RWPE2 (cell line): ENCODE data around the gene SAP30BP.

Experiments used
- ATAC-seq: fragments of 200-7000 bp; cut with Tn5 transposase; 3 replicates; pipeline ENCODE4 v1.9.1; 2021; ENCODE audit warnings: low read depth
- DNase-seq: peaks from one replicate; pipeline ENCODE4 v3.0.0-alpha.2; 2020; ENCODE audit warnings: low spot score
- H3K27ac ChIP-seq: fragments of 450-650 bp; 2 replicates; pipeline ENCODE4 v1.5.1; 2017; ENCODE audit warnings: mild to moderate bottlenecking; ENCODE audit not compliant: poor library complexity, severe bottlenecking
- H3K27me3 ChIP-seq: fragments of 250-450 bp; sonication (Bioruptor Pico); 2 replicates; pipeline ENCODE4 v1.5.1; 2021; ENCODE audit warnings: mild to moderate bottlenecking, moderate library complexity; ENCODE audit not compliant: insufficient read depth, poor library complexity, severe bottlenecking
- H3K36me3 ChIP-seq: fragments of 250-450 bp; sonication (Bioruptor Pico); 2 replicates; pipeline ENCODE4 v1.5.1; 2020; ENCODE audit warnings: low read depth, mild to moderate bottlenecking, moderate library complexity
- H3K4me1 ChIP-seq: fragments of 250-450 bp; sonication (Bioruptor Pico); 2 replicates; pipeline ENCODE4 v1.5.1; 2021; ENCODE audit warnings: mild to moderate bottlenecking, moderate library complexity; ENCODE audit not compliant: insufficient read depth, poor library complexity, severe bottlenecking
- H3K4me3 ChIP-seq: fragments of 250-450 bp; sonication (Bioruptor Pico); 2 replicates; pipeline ENCODE4 v1.5.1; 2021; ENCODE audit warnings: mild to moderate bottlenecking, moderate library complexity; ENCODE audit not compliant: severe bottlenecking
- H3K9me3 ChIP-seq: fragments of 250-450 bp; sonication (Bioruptor Pico); 2 replicates; pipeline ENCODE4 v1.5.1; 2021; ENCODE audit warnings: mild to moderate bottlenecking, moderate library complexity; ENCODE audit not compliant: severe bottlenecking
- TF ChIP-seq, protein P1 (sequence below): fragments of 450-650 bp; IDR thresholded peaks from one replicate; pipeline ENCODE4 v1.5.1; 2017; ENCODE audit warnings: mild to moderate bottlenecking, moderate library complexity; ENCODE audit not compliant: poor library complexity, severe bottlenecking

SAP30BP gene

DNA sequence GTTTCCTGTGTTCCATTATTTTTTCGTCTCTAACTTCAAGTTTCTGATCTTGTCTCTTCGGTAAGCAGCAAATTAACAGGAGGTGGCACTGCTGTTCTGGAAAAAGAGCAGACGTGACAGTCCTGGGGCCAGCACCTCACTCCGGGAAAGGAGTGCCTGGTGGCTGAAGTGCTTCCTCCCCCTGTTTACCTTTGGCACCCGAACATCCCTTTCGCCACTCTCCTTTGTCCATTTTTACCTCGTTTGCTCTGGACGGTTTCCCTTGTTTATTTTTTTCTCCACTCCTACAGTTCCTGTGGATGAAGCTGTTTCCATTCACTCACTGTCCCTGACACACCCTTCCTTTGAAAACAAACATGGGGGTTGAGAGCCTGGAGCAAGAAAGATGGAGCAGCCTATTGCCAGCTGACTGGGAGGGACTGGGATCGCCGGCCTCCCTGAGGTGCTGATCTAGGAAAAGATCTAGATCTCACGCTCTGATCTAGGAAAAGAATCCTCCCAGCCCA lies 12.6 kb downstream of the SAP30BP start:
- peak overlapping the region; percentile 100 for H3K27ac ChIP-seq
- H3K36me3 ChIP-seq, result peaks cover 61% of the 10 kb centered on the region
- TF ChIP-seq, protein P1, sequence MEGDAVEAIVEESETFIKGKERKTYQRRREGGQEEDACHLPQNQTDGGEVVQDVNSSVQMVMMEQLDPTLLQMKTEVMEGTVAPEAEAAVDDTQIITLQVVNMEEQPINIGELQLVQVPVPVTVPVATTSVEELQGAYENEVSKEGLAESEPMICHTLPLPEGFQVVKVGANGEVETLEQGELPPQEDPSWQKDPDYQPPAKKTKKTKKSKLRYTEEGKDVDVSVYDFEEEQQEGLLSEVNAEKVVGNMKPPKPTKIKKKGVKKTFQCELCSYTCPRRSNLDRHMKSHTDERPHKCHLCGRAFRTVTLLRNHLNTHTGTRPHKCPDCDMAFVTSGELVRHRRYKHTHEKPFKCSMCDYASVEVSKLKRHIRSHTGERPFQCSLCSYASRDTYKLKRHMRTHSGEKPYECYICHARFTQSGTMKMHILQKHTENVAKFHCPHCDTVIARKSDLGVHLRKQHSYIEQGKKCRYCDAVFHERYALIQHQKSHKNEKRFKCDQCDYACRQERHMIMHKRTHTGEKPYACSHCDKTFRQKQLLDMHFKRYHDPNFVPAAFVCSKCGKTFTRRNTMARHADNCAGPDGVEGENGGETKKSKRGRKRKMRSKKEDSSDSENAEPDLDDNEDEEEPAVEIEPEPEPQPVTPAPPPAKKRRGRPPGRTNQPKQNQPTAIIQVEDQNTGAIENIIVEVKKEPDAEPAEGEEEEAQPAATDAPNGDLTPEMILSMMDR, result peak; percentile 72
- H3K4me3 ChIP-seq, result no peak overlapping the region
- ATAC-seq, result peak; percentile 62
- peaks cover 64% of the 10 kb centered on the region for H3K4me1 ChIP-seq
- H3K27me3 ChIP-seq, result no peaks in the 10 kb centered on the region
- no peaks in the 10 kb centered on the region for H3K9me3 ChIP-seq
- no peak for DNase-seq

DNA sequence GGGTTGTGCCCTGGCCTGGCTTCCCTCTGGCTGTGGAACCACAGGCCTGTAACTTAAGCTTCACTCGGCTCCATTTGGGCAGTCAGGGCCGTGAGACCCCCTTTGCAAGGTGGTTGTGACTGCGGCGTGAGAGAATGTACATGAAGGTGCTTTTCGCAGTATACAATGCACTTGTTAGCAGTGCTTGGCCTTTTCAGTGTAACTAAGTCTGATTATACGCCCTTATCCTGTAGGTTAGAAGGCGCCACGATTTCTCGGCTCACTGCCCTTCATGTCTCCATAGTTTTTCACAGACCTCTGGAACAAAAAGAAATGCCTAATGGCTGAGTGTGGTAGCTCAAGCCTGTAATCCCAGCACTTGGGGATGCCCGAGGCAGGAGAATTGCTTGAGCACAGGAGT lies 13.3 kb downstream of the SAP30BP start:
- DNase-seq (no peak), ATAC-seq (no peak)
- Histone ChIP-seq H3K9me3 (no peaks in the 10 kb centered on the region), H3K4me1 (peaks cover 65% of the 10 kb centered on the region), H3K27ac (peak overlapping the region; percentile 100), H3K4me3 (no peak overlapping the region), H3K27me3 (no peaks in the 10 kb centered on the region), H3K36me3 (peaks cover 57% of the 10 kb centered on the region)
- TF ChIP-seq, protein P1, result no peak

DNA sequence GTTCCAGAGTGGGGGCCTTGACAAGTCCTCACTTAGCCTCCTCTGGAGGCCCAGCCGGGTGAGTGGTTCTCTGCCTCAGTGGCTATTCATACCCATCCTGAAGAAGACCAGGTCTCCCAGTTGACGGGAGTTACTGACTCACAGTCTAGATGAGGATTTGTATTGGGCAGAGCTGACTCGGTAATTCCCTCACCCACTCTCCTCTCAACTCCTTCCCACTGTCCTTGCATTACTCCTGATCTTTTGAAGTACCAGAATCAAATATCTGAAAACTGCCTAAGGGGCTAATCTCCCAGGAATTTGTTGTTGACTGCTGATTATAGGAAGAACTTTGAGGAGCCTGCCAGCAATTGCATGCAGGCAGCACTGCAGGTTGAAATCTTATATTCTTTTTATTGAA lies 14.2 kb downstream of the SAP30BP start:
- Histone ChIP-seq H3K4me1 (peaks cover 67% of the 10 kb centered on the region), H3K27me3 (no peaks in the 10 kb centered on the region), H3K4me3 (no peak overlapping the region), H3K27ac (peak overlapping the region; percentile 100), H3K9me3 (no peaks in the 10 kb centered on the region), H3K36me3 (peaks cover 55% of the 10 kb centered on the region)
- DNase-seq, result no peak
- TF ChIP-seq, protein P1, result no peak
- ATAC-seq, result peak; percentile 49

DNA sequence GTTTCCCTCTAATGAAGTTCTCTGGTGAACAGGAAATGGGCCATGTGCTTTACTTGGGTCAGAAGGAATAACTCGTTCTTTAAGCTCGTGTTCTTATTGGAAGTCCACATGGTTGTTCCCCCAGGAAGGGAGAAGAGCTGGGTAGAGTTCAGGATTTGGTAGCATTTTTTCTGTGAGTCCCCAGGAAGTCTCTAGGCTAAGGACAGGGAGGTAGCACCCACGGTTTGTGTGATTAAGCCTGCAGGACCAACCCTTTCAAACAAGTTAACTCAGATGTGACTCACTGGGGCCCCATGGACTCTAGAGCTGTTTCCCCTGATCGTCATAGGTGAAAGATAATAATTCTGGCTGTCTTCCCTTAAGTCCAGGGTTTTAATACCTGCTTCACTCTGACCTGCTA lies 16.4 kb downstream of the SAP30BP start:
- Histone ChIP-seq H3K9me3 (no peaks in the 10 kb centered on the region), H3K4me3 (no peak overlapping the region), H3K4me1 (peaks cover 84% of the 10 kb centered on the region), H3K27me3 (no peaks in the 10 kb centered on the region), H3K36me3 (peaks cover 56% of the 10 kb centered on the region), H3K27ac (peak overlapping the region; percentile 100)
- TF ChIP-seq, protein P1, result no peak
- DNase-seq, result no peak
- ATAC-seq, result peak; percentile 62

DNA sequence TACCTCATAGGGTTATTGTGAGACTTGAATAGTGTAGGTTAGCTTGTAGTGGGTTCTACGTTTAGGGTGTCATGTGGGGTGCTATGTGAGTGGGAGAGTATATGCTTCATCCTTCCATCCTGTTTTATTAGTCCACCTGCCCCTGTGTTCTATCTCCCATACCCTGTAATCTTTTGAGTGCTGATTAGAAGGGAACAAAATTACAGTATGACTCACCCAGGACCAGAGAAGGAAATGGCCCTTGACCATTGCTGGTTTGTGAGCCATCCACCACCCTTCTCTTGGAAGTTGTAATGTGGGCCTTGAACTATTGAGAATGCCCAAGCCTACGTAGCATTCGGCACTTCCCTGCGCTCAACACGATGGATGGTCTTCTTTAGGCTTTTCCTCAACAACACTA lies 17.1 kb downstream of the SAP30BP start:
- Histone ChIP-seq H3K36me3 (peaks cover 51% of the 10 kb centered on the region), H3K4me3 (no peak overlapping the region), H3K27me3 (no peaks in the 10 kb centered on the region), H3K4me1 (peaks cover 87% of the 10 kb centered on the region), H3K27ac (peak overlapping the region; percentile 100), H3K9me3 (no peaks in the 10 kb centered on the region)
- DNase-seq, result no peak
- ATAC-seq, result no peak
- TF ChIP-seq, protein P1, result no peak
